C4-2B (cell line): ENCODE data around the gene MORN1.

Experiments
- H3K27ac ChIP-seq: fragments of 450-650 bp; 2 replicates; pipeline ENCODE4 v1.5.1; 2017
- ZFX ChIP-seq: fragments of 450-650 bp; IDR thresholded peaks from 2 replicates; pipeline ENCODE4 v1.6.1; 2017
- TF ChIP-seq, protein P1 (sequence below): fragments of 450-650 bp; conservative IDR thresholded peaks from 2 replicates; pipeline ENCODE4 v1.5.1; 2017; ENCODE audit warnings: mild to moderate bottlenecking

Gene MORN1

DNA sequence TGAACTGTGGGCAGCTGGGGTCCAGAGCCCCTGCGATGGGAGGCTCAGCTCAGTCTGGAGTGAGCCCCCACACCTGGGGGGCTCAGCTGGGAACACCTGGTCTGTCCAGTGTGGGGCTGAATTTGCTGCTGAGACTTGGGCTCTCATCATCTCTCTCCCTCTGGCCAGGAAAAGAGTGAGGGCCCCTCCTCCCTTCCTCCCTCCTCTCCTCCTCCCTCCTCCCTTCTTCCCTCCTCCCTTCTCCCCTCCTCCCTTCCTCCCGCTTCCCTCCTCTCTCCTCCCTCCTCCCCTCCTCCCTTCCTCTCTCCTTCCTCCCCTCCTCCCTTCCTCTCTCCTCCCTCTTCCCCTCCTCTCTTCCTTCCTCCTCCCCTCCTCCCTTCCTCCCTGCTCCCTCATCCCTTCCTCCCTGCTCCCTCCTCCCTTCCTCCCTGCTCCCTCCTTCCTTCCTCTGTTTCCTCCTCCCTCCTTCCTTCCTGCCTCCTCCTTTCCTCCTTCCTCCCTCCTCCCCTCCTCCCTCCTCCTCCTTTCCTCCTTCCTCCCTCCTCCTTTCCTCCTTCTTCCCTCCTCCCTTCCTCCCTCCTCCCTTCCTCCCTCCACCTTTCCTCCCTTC lies 44.5 kb upstream of the MORN1 start:
- no peak overlapping the region for H3K27ac ChIP-seq
- TF ChIP-seq ZFX: no peak
- TF ChIP-seq, protein P1, sequence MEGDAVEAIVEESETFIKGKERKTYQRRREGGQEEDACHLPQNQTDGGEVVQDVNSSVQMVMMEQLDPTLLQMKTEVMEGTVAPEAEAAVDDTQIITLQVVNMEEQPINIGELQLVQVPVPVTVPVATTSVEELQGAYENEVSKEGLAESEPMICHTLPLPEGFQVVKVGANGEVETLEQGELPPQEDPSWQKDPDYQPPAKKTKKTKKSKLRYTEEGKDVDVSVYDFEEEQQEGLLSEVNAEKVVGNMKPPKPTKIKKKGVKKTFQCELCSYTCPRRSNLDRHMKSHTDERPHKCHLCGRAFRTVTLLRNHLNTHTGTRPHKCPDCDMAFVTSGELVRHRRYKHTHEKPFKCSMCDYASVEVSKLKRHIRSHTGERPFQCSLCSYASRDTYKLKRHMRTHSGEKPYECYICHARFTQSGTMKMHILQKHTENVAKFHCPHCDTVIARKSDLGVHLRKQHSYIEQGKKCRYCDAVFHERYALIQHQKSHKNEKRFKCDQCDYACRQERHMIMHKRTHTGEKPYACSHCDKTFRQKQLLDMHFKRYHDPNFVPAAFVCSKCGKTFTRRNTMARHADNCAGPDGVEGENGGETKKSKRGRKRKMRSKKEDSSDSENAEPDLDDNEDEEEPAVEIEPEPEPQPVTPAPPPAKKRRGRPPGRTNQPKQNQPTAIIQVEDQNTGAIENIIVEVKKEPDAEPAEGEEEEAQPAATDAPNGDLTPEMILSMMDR: no peak

GRCh38 chr1:2435091-2435490 lies 43.7 kb upstream of the MORN1 start:
- no peak overlapping the region for H3K27ac ChIP-seq
- no peak for TF ChIP-seq ZFX
- TF ChIP-seq, protein P1: no peak

GRCh38 chr1:2433936-2434655 lies 42.7 kb upstream of the MORN1 start:
- no peak for TF ChIP-seq ZFX
- TF ChIP-seq, protein P1: no peak
- H3K27ac ChIP-seq: no peak overlapping the region

DNA sequence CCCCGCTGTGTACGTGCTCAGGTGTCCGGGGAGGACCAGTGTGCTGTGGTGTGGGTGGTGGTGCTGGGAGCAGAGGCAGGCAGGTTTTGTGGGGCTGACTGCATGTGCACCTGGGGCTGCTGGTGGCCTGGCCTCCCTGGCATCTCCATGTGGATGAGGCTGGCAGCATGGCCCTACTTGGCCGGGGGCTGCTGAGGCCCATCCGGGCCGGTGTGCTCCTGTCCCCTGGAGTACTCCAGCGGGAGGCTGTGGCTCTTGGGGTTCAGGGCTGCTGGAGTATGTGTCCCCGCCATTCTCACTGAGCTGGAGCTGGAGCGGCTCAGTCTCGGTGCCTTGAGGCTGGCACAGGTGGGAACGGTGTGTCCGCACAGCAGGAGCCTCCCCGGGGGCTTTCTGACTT lies 41.8 kb upstream of the MORN1 start:
- TF ChIP-seq ZFX: no peak
- TF ChIP-seq, protein P1: no peak
- H3K27ac ChIP-seq: no peak overlapping the region

DNA sequence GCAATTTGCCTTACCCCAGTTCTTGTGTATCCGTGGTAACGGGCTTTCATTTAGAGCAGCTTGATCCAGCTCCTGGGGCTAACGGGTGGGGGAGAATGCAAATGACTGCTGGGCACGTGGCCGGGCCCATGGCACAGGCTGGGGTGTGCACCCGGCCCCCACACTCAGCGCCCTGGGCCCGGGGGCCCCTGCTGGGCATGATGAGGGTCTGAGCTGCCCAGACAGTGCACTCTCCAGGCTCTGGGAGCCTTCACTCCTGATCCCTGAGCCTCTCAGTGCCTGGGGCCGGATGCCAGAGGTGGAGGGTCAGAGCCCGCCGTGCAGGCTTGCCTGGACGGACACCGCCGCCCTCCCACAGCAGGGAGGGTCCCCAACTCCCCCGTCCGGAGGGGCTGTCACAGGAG lies 41.1 kb upstream of the MORN1 start:
- no peak overlapping the region for H3K27ac ChIP-seq
- TF ChIP-seq ZFX: no peak
- TF ChIP-seq, protein P1: no peak

- no peak overlapping the region for H3K27ac ChIP-seq
- TF ChIP-seq, protein P1: no peak
- TF ChIP-seq ZFX: no peak
Observed at GRCh38 chr1:2431518-2431917, 40.2 kb upstream of the MORN1 start.

DNA sequence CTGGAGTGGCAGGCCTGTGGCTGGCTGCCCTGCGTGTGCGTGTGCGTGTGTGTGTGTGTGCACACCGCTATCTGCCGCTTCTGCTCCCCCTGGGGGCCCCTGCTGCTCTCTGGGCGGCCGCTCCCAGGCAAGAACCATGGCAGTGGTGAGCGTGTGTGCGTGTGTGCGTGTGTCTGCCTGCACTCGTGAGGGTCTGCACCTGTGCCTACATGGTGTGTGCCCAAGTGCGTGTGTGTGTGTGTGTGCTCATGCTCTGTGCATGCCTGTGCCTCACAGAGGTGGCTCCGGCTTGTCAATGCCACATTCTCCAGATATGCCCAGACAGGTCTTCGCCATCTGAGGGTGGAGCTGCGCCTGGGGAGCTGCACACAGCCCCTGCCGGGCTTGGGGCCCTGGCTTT lies 39.7 kb upstream of the MORN1 start:
- no peak overlapping the region for H3K27ac ChIP-seq
- TF ChIP-seq, protein P1: no peak
- TF ChIP-seq ZFX: no peak
